Bronchial epithelial cell (primary cell): ENCODE data around the gene ENTR1. TPM values are rescaled to one million over a fixed set of nuclear protein-coding genes. Genes with fewer than 3 reads are reported as not detected.

Experiments
- DNase-seq: peaks from one replicate; pipeline ENCODE4 v3.0.0-alpha.2; 2010; ENCODE audit warnings: low read depth
- FAIRE-seq: peaks from 2 replicates; lab custom pipeline; 2011; peaks lifted over from hg19 to GRCh38; lab: Jason Lieb, UNC
- H3K27me3 ChIP-seq: 2 replicates; pipeline ENCODE4 v1.5.1; 2011; ENCODE audit warnings: low read length; ENCODE audit not compliant: control insufficient read depth, insufficient read depth
- H3K36me3 ChIP-seq: 2 replicates; pipeline ENCODE4 v1.5.1; 2011; ENCODE audit warnings: low read length; ENCODE audit not compliant: control insufficient read depth, insufficient read depth
- H3K4me3 ChIP-seq: 2 replicates; pipeline ENCODE4 v1.5.1; 2011; ENCODE audit warnings: mild to moderate bottlenecking, low read depth, low read length, control low read depth
- CTCF ChIP-seq: IDR thresholded peaks from 2 replicates; pipeline ENCODE4 v1.5.1; 2011; ENCODE audit warnings: mild to moderate bottlenecking, moderate library complexity, low read length, control low read depth, inconsistent platforms; ENCODE audit not compliant: insufficient read depth, severe bottlenecking
- total RNA-seq: library from RNA; depleted of rRNA; stranded (reverse); fragments of >200 nt; gene quantifications from 2 replicates; pipeline ENCODE4 v1.2.1, GENCODE V29; 2014

Gene ENTR1
- total RNA-seq, 1 donor from 2014 or later: 89.0 TPM

- H3K27me3 ChIP-seq: no peaks in the 10 kb centered on the region
- DNase-seq (no peak), FAIRE-seq (no peak)
- peaks cover 45% of the 10 kb centered on the region for H3K36me3 ChIP-seq
- no peak for TF ChIP-seq CTCF
- H3K4me3 ChIP-seq: no peak overlapping the region
These were observed 35.4 kb upstream of the ENTR1 start for GRCh38 chr9:136445799-136446198.

- H3K36me3 ChIP-seq: peaks cover 41% of the 10 kb centered on the region
These were observed 33.7 kb upstream of the ENTR1 start for GRCh38 chr9:136444102-136444501.

GRCh38 chr9:136443687-136444086 lies 33.3 kb upstream of the ENTR1 start:
- DNase-seq (no peak), FAIRE-seq (no peak)
- H3K4me3 ChIP-seq: no peak overlapping the region
- no peaks in the 10 kb centered on the region for H3K27me3 ChIP-seq
- TF ChIP-seq CTCF: no peak
- H3K36me3 ChIP-seq: peaks cover 37% of the 10 kb centered on the region

More at GRCh38 chr9:136444102-136444501, 33.7 kb upstream of the ENTR1 start:
- Histone ChIP-seq H3K4me3 (no peak overlapping the region), H3K27me3 (no peaks in the 10 kb centered on the region)
- FAIRE-seq (no peak), DNase-seq (no peak)
- TF ChIP-seq CTCF: no peak

GRCh38 chr9:136443087-136443486 lies 32.7 kb upstream of the ENTR1 start:
- Histone ChIP-seq H3K4me3 (no peak overlapping the region), H3K36me3 (peaks cover 37% of the 10 kb centered on the region), H3K27me3 (no peaks in the 10 kb centered on the region)
- DNase-seq (no peak), FAIRE-seq (no peak)
- TF ChIP-seq CTCF: no peak

GRCh38 chr9:136442265-136442664 lies 31.9 kb upstream of the ENTR1 start:
- no peaks in the 10 kb centered on the region for H3K27me3 ChIP-seq
- DNase-seq: no peak
- H3K36me3 ChIP-seq: peaks cover 32% of the 10 kb centered on the region
- H3K4me3 ChIP-seq: no peak overlapping the region
- no peak for TF ChIP-seq CTCF
- no peak for FAIRE-seq

GRCh38 chr9:136441681-136442245 lies 31.3 kb upstream of the ENTR1 start:
- no peak for DNase-seq
- no peak for FAIRE-seq
- Histone ChIP-seq H3K4me3 (no peak overlapping the region), H3K36me3 (peaks cover 27% of the 10 kb centered on the region), H3K27me3 (no peaks in the 10 kb centered on the region)
- no peak for TF ChIP-seq CTCF
